GM23248 (cell line): ENCODE measurements around the gene ARNT2. TPM values are rescaled to one million over a fixed set of nuclear protein-coding genes. Genes with fewer than 3 reads are reported as not detected.

Experiments used
- DNase-seq: peaks from one replicate; pipeline ENCODE4 v3.0.0-alpha.2; 2015
- H2AFZ ChIP-seq: fragments of 200-600 bp; sonication (generic); 2 replicates; pipeline ENCODE4 v1.6.1; 2016; ENCODE audit warnings: antibody characterized with exemption
- H3F3A ChIP-seq: fragments of 200-600 bp; sonication (generic); 2 replicates; pipeline ENCODE4 v1.6.1; 2016; ENCODE audit warnings: mild to moderate bottlenecking, antibody characterized with exemption, mixed run types; ENCODE audit not compliant: insufficient read depth
- H3K27ac ChIP-seq: fragments of 200-600 bp; sonication (generic); 2 replicates; pipeline ENCODE4 v1.5.1; 2016; ENCODE audit warnings: mild to moderate bottlenecking
- H3K27me3 ChIP-seq: fragments of 200-600 bp; sonication (generic); replicated peaks from 2 replicates; pipeline ENCODE4 v1.6.1; 2016; ENCODE audit warnings: mild to moderate bottlenecking; ENCODE audit not compliant: insufficient read depth
- H3K36me3 ChIP-seq: fragments of 200-600 bp; sonication (generic); 2 replicates; pipeline ENCODE4 v1.6.1; 2016; ENCODE audit warnings: low read depth, mild to moderate bottlenecking
- H3K4me1 ChIP-seq: fragments of 200-600 bp; sonication (generic); 2 replicates; pipeline ENCODE4 v1.6.1; 2016; ENCODE audit warnings: mild to moderate bottlenecking; ENCODE audit not compliant: insufficient read depth
- H3K4me2 ChIP-seq: fragments of 200-600 bp; sonication (generic); one replicate; pipeline ENCODE4 v1.6.1; 2016; ENCODE audit warnings: mild to moderate bottlenecking; ENCODE audit not compliant: unreplicated experiment
- H3K4me3 ChIP-seq: fragments of 200-600 bp; sonication (generic); 2 replicates; pipeline ENCODE4 v1.5.1; 2016; ENCODE audit warnings: mild to moderate bottlenecking
- H3K79me2 ChIP-seq: fragments of 200-600 bp; sonication (generic); 2 replicates; pipeline ENCODE4 v1.6.1; 2016; ENCODE audit warnings: mild to moderate bottlenecking; ENCODE audit not compliant: insufficient read depth
- H3K9ac ChIP-seq: fragments of 200-600 bp; sonication (generic); 2 replicates; pipeline ENCODE4 v1.6.1; 2016; ENCODE audit warnings: mild to moderate bottlenecking
- H3K9me2 ChIP-seq: fragments of 200-600 bp; sonication (generic); 2 replicates; pipeline ENCODE4 v1.6.1; 2016; ENCODE audit warnings: mixed run types, mild to moderate bottlenecking, moderate library complexity; ENCODE audit not compliant: insufficient read depth
- H3K9me3 ChIP-seq: fragments of 200-600 bp; sonication (generic); one replicate; pipeline ENCODE4 v1.6.1; 2017; ENCODE audit warnings: low read depth
- H4K20me1 ChIP-seq: fragments of 200-600 bp; sonication (generic); 2 replicates; pipeline ENCODE4 v1.6.0; 2016; ENCODE audit not compliant: insufficient read depth
- EZH2 ChIP-seq: fragments of 200-600 bp; sonication (generic); IDR thresholded peaks from 2 replicates; pipeline ENCODE4 v1.6.1; 2018; ENCODE audit warnings: antibody characterized with exemption, mild to moderate bottlenecking; ENCODE audit not compliant: insufficient read depth, poor library complexity, severe bottlenecking
- EZH2phosphoT487 ChIP-seq: fragments of 200-600 bp; sonication (generic); IDR thresholded peaks from 2 replicates; pipeline ENCODE4 v1.6.1; 2018; ENCODE audit warnings: antibody characterized with exemption, moderate library complexity, mild to moderate bottlenecking, low read depth; ENCODE audit not compliant: insufficient read depth
- WGBS, 2 experiments: methylation state at CpG; one replicate each; pipeline ENCODE4 v1.1.6; 2015 to 2017; ENCODE audit warnings: low lambda C conversion rate in 2 of 2, low coverage in 1 of 2; ENCODE audit errors: missing lambda C conversion rate in 2 of 2; 5-methylcytosine and 5-hydroxymethylcytosine counted together
- in situ Hi-C: fragments of 300-500 bp; cut with MboI; formaldehyde crosslinking; loops from 2 replicates; pipeline ENCODE4 v1.15.0; 2020
- polyA plus RNA-seq: library from polyadenylated mRNA; unstranded; fragments of >200 nt; fragmentation: Nextera tagmentation; extraction: Ambion mirVana; gene quantifications from 2 replicates; pipeline ENCODE4 v1.2.1, GENCODE V29; 2016
- total RNA-seq: library from RNA; depleted of rRNA; stranded (reverse); fragments of >200 nt; shearing (Covaris generic); gene quantifications from 2 replicates; pipeline ENCODE4 v1.2.3, GENCODE V29; 2014

Gene ARNT2
- total and polyA plus RNA-seq, 2 experiments from 2014 or later: 9.3 to 23.5 TPM

DNA sequence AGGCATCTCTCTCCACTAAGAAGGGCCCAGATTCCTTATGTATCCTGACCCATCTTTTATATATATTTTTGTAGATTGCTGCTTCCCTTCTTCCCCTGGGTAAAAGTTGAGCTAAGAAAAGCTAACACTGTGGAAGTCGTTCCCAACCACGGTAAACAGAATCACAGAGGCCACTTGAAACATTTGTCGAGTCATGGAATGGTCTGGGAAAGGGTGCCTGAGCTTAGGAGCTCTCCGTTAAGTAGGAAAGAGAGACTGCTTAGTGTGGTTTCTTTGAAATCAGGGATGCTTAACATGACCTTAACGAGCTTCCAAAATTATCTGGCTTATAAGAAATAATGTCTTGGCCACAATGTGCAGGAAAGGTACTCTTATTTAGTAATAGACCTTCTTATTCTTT is 45.6 kb downstream of the ARNT2 start:
- Histone ChIP-seq H3K9me2 (no peaks in the 10 kb centered on the region), H3K36me3 (no peaks in the 10 kb centered on the region), H3F3A (peaks cover 6% of the 10 kb centered on the region), H3K79me2 (no peaks in the 10 kb centered on the region), H3K4me1 (peaks cover 6% of the 10 kb centered on the region), H3K9ac (no peak overlapping the region), H3K4me2 (no peak overlapping the region), H3K27ac (no peak overlapping the region), H3K27me3 (no peaks in the 10 kb centered on the region), H4K20me1 (no peaks in the 10 kb centered on the region), H2AFZ (no peak overlapping the region), H3K9me3 (no peaks in the 10 kb centered on the region), H3K4me3 (no peak overlapping the region)
- TF ChIP-seq EZH2phosphoT487: no peak
- no peak for TF ChIP-seq EZH2
- no peak for DNase-seq
- 69 to 72% methylated on average over 5 of the region's 5 CpGs for WGBS, 2 experiments
- in situ Hi-C loops: loop anchor here (10.0 kb wide), 1 partner anchor 115 kb away; no protein-coding TSS in a partner anchor

DNA sequence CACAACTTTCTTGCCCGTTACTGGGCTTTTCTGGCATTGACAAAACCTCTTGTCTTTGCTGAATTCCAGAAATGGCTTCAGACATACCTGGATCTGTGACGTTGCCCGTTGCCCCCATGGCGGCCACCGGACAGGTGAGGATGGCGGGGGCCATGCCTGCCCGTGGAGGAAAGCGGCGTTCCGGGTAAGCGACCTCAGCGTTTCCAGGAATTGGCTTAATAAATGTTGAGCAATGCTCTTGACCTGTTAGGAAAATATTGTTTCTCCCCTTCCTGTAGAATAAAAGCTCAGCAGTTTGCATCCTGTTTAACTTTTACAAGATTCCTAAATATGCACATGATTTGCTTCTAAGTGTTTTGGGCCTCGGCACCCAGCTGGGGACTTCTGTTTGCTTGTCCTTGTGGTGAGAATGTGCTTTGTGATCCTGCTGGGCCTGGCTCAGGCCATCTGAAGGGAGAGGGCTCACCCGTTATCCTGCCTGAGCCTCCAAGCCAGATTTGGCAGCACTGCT is 46.7 kb downstream of the ARNT2 start:
- H3F3A ChIP-seq: peaks cover 13% of the 10 kb centered on the region
- H3K9ac ChIP-seq: no peak overlapping the region
- no peaks in the 10 kb centered on the region for H3K79me2 ChIP-seq
- H2AFZ ChIP-seq: no peak overlapping the region
- WGBS, 2 experiments: 93% methylated on average over 14 of the region's 14 CpGs
- no peak overlapping the region for H3K27ac ChIP-seq
- no peak overlapping the region for H3K4me3 ChIP-seq
- no peaks in the 10 kb centered on the region for H3K9me3 ChIP-seq
- no peak for TF ChIP-seq EZH2
- TF ChIP-seq EZH2phosphoT487: no peak
- no peaks in the 10 kb centered on the region for H3K9me2 ChIP-seq
- in situ Hi-C loops: loop anchor here (10.0 kb wide), 1 partner anchor 114 kb away; no protein-coding TSS in a partner anchor
- no peaks in the 10 kb centered on the region for H4K20me1 ChIP-seq
- peaks cover 13% of the 10 kb centered on the region for H3K4me1 ChIP-seq
- H3K36me3 ChIP-seq: no peaks in the 10 kb centered on the region
- H3K27me3 ChIP-seq: no peaks in the 10 kb centered on the region
- no peak for DNase-seq
- H3K4me2 ChIP-seq: no peak overlapping the region

DNA sequence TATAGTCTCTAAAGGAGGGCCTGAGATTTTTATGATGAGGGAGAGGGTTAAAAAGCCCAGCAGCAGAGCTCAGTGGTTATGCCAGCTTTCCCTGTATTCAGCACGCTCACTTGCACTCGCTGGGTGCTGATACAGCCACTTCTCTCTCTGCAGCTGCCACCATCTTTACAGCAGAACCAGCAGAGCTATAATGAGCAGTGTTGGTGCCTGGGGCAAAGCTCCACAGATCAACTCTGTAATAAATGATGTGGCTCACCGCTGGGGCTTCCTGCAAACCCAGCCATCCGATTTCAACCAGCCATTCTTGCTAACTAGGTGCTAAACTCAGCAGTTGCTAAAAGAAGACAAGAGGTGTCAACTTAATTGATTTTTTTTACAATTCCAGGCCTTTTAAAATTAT is 48.0 kb downstream of the ARNT2 start:
- Histone ChIP-seq H3K27me3 (no peaks in the 10 kb centered on the region), H4K20me1 (no peaks in the 10 kb centered on the region), H3K9ac (no peak overlapping the region), H3K36me3 (no peaks in the 10 kb centered on the region), H3K4me2 (no peak overlapping the region), H3K4me3 (no peak overlapping the region), H2AFZ (no peak overlapping the region), H3K9me3 (no peaks in the 10 kb centered on the region), H3K27ac (no peak overlapping the region), H3K9me2 (no peaks in the 10 kb centered on the region), H3K79me2 (no peaks in the 10 kb centered on the region), H3F3A (peaks cover 13% of the 10 kb centered on the region), H3K4me1 (peaks cover 26% of the 10 kb centered on the region)
- 96 to 97% methylated on average over 4 of the region's 4 CpGs for WGBS, 2 experiments
- DNase-seq: no peak
- in situ Hi-C loops: loop anchor here (10.0 kb wide), 1 partner anchor 113 kb away; no protein-coding TSS in a partner anchor
- no peak for TF ChIP-seq EZH2

DNA sequence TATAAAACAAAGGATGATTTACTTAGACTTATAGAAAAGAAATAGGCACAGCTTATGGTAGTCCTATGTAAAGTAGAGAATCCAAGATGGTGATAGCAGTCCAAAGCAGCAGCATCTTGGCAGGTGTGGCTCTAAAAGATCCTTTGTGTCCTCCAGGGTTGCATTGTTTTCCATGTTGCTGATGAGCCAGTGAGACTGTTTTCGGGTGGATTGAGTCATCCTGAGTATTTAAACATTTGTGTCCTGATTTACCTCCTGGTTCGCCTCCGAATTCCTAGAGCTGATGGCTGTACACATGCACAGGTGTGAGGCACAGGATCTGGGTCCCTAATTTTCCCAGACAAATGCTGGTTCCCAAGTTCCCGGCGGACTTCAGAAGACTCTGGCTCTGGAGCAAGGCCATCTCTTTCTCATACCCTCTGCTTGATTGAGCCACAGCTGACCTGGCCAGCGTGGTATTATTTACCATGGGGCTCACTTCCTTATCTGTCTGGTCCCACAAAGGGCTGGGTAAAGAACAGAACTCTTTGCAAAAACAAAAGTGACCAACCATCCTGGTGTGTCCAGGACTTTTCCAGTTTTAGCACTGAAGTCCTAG is 51.0 kb downstream of the ARNT2 start:
- 33 to 47% methylated on average over 6 of the region's 6 CpGs for WGBS, 2 experiments
- no peak overlapping the region for H3K4me3 ChIP-seq
- H3K9me3 ChIP-seq: no peaks in the 10 kb centered on the region
- no peaks in the 10 kb centered on the region for H3K79me2 ChIP-seq
- H2AFZ ChIP-seq: no peak overlapping the region
- no peak for TF ChIP-seq EZH2
- TF ChIP-seq EZH2phosphoT487: no peak
- no peaks in the 10 kb centered on the region for H3K9me2 ChIP-seq
- H3F3A ChIP-seq: peaks cover 13% of the 10 kb centered on the region
- peak; percentile 67 for DNase-seq
- H3K27me3 ChIP-seq: no peaks in the 10 kb centered on the region
- H3K4me2 ChIP-seq: peak overlapping the region; percentile 54
- H3K4me1 ChIP-seq: peaks cover 29% of the 10 kb centered on the region
- no peaks in the 10 kb centered on the region for H3K36me3 ChIP-seq
- peak overlapping the region; percentile 61 for H3K27ac ChIP-seq
- in situ Hi-C loops: loop anchor here (5.0 to 10.0 kb wide), 2 partner anchors 110 to 327 kb away; no protein-coding TSS in a partner anchor
- H3K9ac ChIP-seq: peak overlapping the region; percentile 23; the same call in 1 of the 2 replicates
- H4K20me1 ChIP-seq: no peaks in the 10 kb centered on the region
